WTC11 (cell line): ENCODE data around the gene LTBP3. TPM values are rescaled to one million over a fixed set of nuclear protein-coding genes. Genes with fewer than 3 reads are reported as not detected.
A peak's percentile ranks its signal among the peaks of the same experiment; 100 is the strongest.

Experiments
- ATAC-seq: fragments of 200-7000 bp; cut with Tn5 transposase; 2 replicates; pipeline ENCODE4 v1.10.0; 2021; ENCODE audit warnings: mild to moderate bottlenecking, moderate library complexity
- CTCF ChIA-PET: fragments of 300-600 bp; sonication (Branson Sonifier 250); formaldehyde crosslinking; loops from one replicate; lab custom pipeline; 2021; ENCODE audit warnings: antibody characterized with exemption; lab: Charles Lee
- POLR2A ChIA-PET: fragments of 350-600 bp; sonication (Branson Sonifier 250); formaldehyde crosslinking; loops from one replicate; lab custom pipeline; 2021; ENCODE audit warnings: antibody characterized with exemption; lab: Charles Lee
- DNase-seq: peaks from one replicate; pipeline ENCODE4 v3.0.0; 2021; ENCODE audit warnings: low spot score
- H3K27ac Mint-ChIP-seq: 2 replicates; pipeline ENCODE4 v1.8.0; 2021; ENCODE audit warnings: mixed read lengths
- H3K27me3 Mint-ChIP-seq: 2 replicates; pipeline ENCODE4 v1.8.0; 2021; ENCODE audit warnings: low read depth, mild to moderate bottlenecking, moderate library complexity, mixed read lengths
- H3K36me3 Mint-ChIP-seq: 2 replicates; pipeline ENCODE4 v1.8.0; 2021; ENCODE audit warnings: mixed read lengths
- H3K4me1 Mint-ChIP-seq: 2 replicates; pipeline ENCODE4 v1.8.0; 2022; ENCODE audit warnings: mixed read lengths
- H3K4me3 Mint-ChIP-seq: 2 replicates; pipeline ENCODE4 v1.8.0; 2021; ENCODE audit warnings: mild to moderate bottlenecking, moderate library complexity, mixed read lengths
- H3K9me3 Mint-ChIP-seq: 2 replicates; pipeline ENCODE4 v1.8.0; 2021; ENCODE audit warnings: mixed read lengths
- EMX1 ChIP-seq: fragments of 250-450 bp; sonication (Bioruptor Pico); IDR thresholded peaks from 2 replicates; pipeline ENCODE4 v1.8.0; 2021; ENCODE audit warnings: mild to moderate bottlenecking
- KAT7 ChIP-seq: sonication (generic); formaldehyde crosslinking; IDR thresholded peaks from 2 replicates; pipeline ENCODE4 v1.8.1; 2023; ENCODE audit warnings: missing genetic modification reagents, mild to moderate bottlenecking, borderline replicate concordance
- NFATC4 ChIP-seq: fragments of 250-450 bp; sonication (Bioruptor Pico); IDR thresholded peaks from 2 replicates; pipeline ENCODE4 v1.9.0; 2021; ENCODE audit warnings: mild to moderate bottlenecking
- PRRX2 ChIP-seq: fragments of 250-450 bp; sonication (Bioruptor Pico); IDR thresholded peaks from 2 replicates; pipeline ENCODE4 v1.8.0; 2021; ENCODE audit warnings: mild to moderate bottlenecking
- ZNF317 ChIP-seq: sonication (generic); formaldehyde crosslinking; IDR thresholded peaks from 2 replicates; pipeline ENCODE4 v1.8.1; 2023; ENCODE audit warnings: low read depth, mild to moderate bottlenecking, moderate library complexity, missing genetic modification reagents, borderline replicate concordance
- ZNF416 ChIP-seq: fragments of 250-450 bp; sonication (Bioruptor Pico); IDR thresholded peaks from 2 replicates; pipeline ENCODE4 v1.9.0; 2021; ENCODE audit warnings: mild to moderate bottlenecking, inconsistent platforms
- total RNA-seq: library from RNA; stranded (reverse); gene quantifications from 3 replicates; pipeline ENCODE4 v1.2.3, GENCODE V29; 2021
- TF ChIP-seq, protein P1 (sequence below): fragments of 250-450 bp; sonication (Bioruptor Pico); IDR thresholded peaks from 2 replicates; pipeline ENCODE4 v1.9.0; 2021; ENCODE audit warnings: mild to moderate bottlenecking, borderline replicate concordance
- TF ChIP-seq, protein P2 (sequence below): fragments of 250-450 bp; sonication (Bioruptor Pico); IDR thresholded peaks from 2 replicates; pipeline ENCODE4 v1.8.0; 2021; ENCODE audit warnings: mild to moderate bottlenecking
- TF ChIP-seq, protein P3 (sequence below): fragments of 250-450 bp; sonication (Bioruptor Pico); conservative IDR thresholded peaks from 2 replicates; pipeline ENCODE4 v1.9.0; 2021; ENCODE audit warnings: mild to moderate bottlenecking
- TF ChIP-seq, protein P4 (sequence below): fragments of 250-450 bp; sonication (Bioruptor Pico); IDR thresholded peaks from 2 replicates; pipeline ENCODE4 v1.9.0; 2021; ENCODE audit warnings: mild to moderate bottlenecking
- TF ChIP-seq, protein P5 (sequence below): fragments of 250-450 bp; sonication (Bioruptor Pico); IDR thresholded peaks from 2 replicates; pipeline ENCODE4 v1.9.0; 2021; ENCODE audit warnings: mild to moderate bottlenecking

LTBP3 gene
- total RNA-seq, 1 experiment from 2014 or later, result 20.7 TPM

DNA sequence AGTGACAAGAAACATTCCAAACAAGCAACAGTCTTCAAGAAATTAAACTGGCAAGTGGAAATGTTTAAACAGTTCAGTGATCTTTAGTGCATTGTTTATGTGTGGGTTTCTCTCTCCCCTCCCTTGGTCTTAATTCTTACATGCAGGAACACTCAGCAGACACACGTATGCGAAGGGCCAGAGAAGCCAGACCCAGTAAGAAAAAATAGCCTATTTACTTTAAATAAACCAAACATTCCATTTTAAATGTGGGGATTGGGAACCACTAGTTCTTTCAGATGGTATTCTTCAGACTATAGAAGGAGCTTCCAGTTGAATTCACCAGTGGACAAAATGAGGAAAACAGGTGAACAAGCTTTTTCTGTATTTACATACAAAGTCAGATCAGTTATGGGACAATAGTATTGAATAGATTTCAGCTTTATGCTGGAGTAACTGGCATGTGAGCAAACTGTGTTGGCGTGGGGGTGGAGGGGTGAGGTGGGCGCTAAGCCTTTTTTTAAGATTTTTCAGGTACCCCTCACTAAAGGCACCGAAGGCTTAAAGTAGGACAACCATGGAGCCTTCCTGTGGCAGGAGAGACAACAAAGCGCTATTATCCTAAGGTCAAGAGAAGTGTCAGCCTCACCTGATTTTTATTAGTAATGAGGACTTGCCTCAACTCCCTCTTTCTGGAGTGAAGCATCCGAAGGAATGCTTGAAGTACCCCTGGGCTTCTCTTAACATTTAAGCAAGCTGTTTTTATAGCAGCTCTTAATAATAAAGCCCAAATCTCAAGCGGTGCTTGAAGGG is 53.3 kb downstream of the LTBP3 start:
- no peaks in the 10 kb centered on the region for H3K27me3 Mint-ChIP-seq
- ChIA-PET POLR2A (interaction anchor here (1.2 to 7.8 kb wide), 6 partner anchors 6 to 151 kb away, joined by 3 to 194 read pairs (median 111); partner anchors contain the start of genes MALAT1, NEAT1 and TIGD3), CTCF (interaction anchor here (1.0 to 8.3 kb wide), 5 partner anchors 8 to 88 kb away, joined by 3 to 84 read pairs (median 10); no protein-coding TSS in a partner anchor)
- TF ChIP-seq, protein P1, sequence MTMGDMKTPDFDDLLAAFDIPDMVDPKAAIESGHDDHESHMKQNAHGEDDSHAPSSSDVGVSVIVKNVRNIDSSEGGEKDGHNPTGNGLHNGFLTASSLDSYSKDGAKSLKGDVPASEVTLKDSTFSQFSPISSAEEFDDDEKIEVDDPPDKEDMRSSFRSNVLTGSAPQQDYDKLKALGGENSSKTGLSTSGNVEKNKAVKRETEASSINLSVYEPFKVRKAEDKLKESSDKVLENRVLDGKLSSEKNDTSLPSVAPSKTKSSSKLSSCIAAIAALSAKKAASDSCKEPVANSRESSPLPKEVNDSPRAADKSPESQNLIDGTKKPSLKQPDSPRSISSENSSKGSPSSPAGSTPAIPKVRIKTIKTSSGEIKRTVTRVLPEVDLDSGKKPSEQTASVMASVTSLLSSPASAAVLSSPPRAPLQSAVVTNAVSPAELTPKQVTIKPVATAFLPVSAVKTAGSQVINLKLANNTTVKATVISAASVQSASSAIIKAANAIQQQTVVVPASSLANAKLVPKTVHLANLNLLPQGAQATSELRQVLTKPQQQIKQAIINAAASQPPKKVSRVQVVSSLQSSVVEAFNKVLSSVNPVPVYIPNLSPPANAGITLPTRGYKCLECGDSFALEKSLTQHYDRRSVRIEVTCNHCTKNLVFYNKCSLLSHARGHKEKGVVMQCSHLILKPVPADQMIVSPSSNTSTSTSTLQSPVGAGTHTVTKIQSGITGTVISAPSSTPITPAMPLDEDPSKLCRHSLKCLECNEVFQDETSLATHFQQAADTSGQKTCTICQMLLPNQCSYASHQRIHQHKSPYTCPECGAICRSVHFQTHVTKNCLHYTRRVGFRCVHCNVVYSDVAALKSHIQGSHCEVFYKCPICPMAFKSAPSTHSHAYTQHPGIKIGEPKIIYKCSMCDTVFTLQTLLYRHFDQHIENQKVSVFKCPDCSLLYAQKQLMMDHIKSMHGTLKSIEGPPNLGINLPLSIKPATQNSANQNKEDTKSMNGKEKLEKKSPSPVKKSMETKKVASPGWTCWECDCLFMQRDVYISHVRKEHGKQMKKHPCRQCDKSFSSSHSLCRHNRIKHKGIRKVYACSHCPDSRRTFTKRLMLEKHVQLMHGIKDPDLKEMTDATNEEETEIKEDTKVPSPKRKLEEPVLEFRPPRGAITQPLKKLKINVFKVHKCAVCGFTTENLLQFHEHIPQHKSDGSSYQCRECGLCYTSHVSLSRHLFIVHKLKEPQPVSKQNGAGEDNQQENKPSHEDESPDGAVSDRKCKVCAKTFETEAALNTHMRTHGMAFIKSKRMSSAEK (CRISPR knock-in tag), result peak; percentile 68
- TF ChIP-seq, protein P2, sequence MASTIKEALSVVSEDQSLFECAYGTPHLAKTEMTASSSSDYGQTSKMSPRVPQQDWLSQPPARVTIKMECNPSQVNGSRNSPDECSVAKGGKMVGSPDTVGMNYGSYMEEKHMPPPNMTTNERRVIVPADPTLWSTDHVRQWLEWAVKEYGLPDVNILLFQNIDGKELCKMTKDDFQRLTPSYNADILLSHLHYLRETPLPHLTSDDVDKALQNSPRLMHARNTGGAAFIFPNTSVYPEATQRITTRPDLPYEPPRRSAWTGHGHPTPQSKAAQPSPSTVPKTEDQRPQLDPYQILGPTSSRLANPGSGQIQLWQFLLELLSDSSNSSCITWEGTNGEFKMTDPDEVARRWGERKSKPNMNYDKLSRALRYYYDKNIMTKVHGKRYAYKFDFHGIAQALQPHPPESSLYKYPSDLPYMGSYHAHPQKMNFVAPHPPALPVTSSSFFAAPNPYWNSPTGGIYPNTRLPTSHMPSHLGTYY (CRISPR knock-in tag), result peak; percentile 89
- peak; percentile 82 for TF ChIP-seq NFATC4
- TF ChIP-seq, protein P3, sequence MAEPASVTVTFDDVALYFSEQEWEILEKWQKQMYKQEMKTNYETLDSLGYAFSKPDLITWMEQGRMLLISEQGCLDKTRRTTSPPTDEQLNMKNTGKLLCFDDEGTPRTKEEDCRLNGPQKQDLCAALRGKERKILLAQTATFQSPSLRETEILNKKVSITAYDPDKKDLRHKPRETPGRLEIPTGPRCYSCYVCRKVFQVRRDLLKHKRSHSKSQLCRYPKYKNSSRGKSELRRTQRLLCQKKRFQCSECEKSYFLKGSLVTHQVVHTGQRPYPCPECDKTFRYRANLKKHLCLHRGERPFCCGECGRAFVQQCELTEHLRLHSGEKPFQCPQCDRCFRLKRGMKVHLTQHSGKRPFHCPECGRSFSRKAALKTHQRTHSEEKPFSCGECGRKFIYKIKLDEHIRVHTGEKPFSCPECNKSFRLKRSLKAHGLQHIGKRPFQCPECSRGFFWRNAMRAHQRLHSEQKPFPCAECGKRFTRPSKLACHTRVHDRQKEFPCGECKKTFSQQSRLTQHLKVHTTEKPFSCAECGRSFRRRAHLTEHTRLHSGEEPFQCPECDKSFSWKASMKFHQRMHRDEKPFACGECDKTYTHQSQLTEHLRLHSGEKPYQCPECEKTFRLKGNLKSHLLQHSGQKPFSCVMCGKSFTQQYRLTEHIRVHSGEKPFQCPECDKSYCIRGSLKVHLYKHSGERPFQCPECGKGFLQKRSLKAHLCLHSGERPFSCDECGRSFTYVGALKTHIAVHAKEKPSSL (CRISPR knock-in tag), result peak; percentile 50; the same call in 1 of the 2 replicates
- TF ChIP-seq, protein P4, sequence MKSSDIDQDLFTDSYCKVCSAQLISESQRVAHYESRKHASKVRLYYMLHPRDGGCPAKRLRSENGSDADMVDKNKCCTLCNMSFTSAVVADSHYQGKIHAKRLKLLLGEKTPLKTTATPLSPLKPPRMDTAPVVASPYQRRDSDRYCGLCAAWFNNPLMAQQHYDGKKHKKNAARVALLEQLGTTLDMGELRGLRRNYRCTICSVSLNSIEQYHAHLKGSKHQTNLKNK, result peak; percentile 30; the same call in 1 of the 2 replicates
- no peak for TF ChIP-seq KAT7 (CRISPR knock-in tag)
- TF ChIP-seq ZNF416 (CRISPR knock-in tag), result peak; percentile 91
- peak; percentile 83 for TF ChIP-seq EMX1
- TF ChIP-seq PRRX2 (CRISPR knock-in tag), result peak; percentile 83
- TF ChIP-seq, protein P5, sequence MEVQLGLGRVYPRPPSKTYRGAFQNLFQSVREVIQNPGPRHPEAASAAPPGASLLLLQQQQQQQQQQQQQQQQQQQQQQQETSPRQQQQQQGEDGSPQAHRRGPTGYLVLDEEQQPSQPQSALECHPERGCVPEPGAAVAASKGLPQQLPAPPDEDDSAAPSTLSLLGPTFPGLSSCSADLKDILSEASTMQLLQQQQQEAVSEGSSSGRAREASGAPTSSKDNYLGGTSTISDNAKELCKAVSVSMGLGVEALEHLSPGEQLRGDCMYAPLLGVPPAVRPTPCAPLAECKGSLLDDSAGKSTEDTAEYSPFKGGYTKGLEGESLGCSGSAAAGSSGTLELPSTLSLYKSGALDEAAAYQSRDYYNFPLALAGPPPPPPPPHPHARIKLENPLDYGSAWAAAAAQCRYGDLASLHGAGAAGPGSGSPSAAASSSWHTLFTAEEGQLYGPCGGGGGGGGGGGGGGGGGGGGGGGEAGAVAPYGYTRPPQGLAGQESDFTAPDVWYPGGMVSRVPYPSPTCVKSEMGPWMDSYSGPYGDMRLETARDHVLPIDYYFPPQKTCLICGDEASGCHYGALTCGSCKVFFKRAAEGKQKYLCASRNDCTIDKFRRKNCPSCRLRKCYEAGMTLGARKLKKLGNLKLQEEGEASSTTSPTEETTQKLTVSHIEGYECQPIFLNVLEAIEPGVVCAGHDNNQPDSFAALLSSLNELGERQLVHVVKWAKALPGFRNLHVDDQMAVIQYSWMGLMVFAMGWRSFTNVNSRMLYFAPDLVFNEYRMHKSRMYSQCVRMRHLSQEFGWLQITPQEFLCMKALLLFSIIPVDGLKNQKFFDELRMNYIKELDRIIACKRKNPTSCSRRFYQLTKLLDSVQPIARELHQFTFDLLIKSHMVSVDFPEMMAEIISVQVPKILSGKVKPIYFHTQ (CRISPR knock-in tag), result peak; percentile 88; the same call in 1 of the 2 replicates
- no peak for TF ChIP-seq ZNF317 (CRISPR knock-in tag)
- no peak overlapping the region for H3K4me3 Mint-ChIP-seq
- ATAC-seq (no peak), DNase-seq (no peak)
- no peaks in the 10 kb centered on the region for H3K9me3 Mint-ChIP-seq
- peaks cover 51% of the 10 kb centered on the region for H3K4me1 Mint-ChIP-seq
- peak overlapping the region; percentile 95 for H3K27ac Mint-ChIP-seq
- H3K36me3 Mint-ChIP-seq, result no peaks in the 10 kb centered on the region; the same call in 1 of the 2 replicates
